Measurements from ENCODE around the gene CA4.

DNA sequence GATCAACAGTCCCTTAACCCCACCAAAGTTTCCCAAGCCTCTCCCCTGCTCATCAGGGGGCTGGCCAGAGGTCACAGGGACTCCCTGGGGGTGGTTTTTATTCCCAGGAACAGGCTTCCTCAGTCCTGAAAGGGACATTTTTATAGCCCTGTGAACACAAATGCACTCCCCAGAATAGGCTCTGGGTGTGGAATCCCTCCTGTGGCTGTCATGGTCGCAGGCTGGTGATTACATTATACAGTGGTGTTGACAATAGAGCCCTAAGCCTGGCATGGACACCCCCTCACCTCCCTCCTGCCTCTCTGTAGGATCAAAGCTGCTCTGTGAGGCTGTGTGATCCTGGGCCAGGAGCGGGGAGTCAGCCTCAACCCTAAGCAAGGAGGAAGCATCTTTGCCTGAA is 1.4 kb upstream of the CA4 start:
- TF ChIP-seq CTCF (IDR thresholded peaks at IDR 0.05) (no peak), POLR2A (IDR thresholded peaks at IDR 0.05) (no peak)

All from right lobe of liver (tissue), 4 donors.